DOHH2 (cell line): ENCODE results near the gene CHRM5.

Source experiments
- H3F3A ChIP-seq: fragments of 200-600 bp; sonication (generic), shearing (Covaris generic); 2 replicates; pipeline ENCODE4 v1.6.0; 2016; ENCODE audit warnings: antibody characterized with exemption, mild to moderate bottlenecking; ENCODE audit not compliant: control insufficient read depth, insufficient read depth
- H3K27ac ChIP-seq: fragments of 200-600 bp; sonication (generic); 2 replicates; pipeline ENCODE4 v1.5.1; 2014; ENCODE audit warnings: low read depth, mild to moderate bottlenecking, low read length, moderate library complexity
- H3K27me3 ChIP-seq: fragments of 200-600 bp; sonication (generic); 2 replicates; pipeline ENCODE4 v1.6.1; 2014; ENCODE audit warnings: mild to moderate bottlenecking, low read length, mixed read lengths; ENCODE audit not compliant: control insufficient read depth
- H3K36me3 ChIP-seq: fragments of 200-600 bp; sonication (generic); 2 replicates; pipeline ENCODE4 v1.6.1; 2014; ENCODE audit warnings: mild to moderate bottlenecking, low read length, moderate library complexity, mixed read lengths; ENCODE audit not compliant: control insufficient read depth
- H3K4me1 ChIP-seq: fragments of 200-600 bp; sonication (generic); 2 replicates; pipeline ENCODE4 v1.6.1; 2014; ENCODE audit warnings: mild to moderate bottlenecking, low read length, mixed read lengths; ENCODE audit not compliant: control insufficient read depth
- H3K4me2 ChIP-seq: fragments of 200-600 bp; sonication (generic); 2 replicates; pipeline ENCODE4 v1.6.0; 2014; ENCODE audit warnings: mild to moderate bottlenecking, low read length, moderate library complexity
- H3K4me3 ChIP-seq: fragments of 200-600 bp; sonication (generic); 2 replicates; pipeline ENCODE4 v1.5.1; 2014; ENCODE audit warnings: mild to moderate bottlenecking, low read length, mixed read lengths
- H3K79me2 ChIP-seq: fragments of 200-600 bp; sonication (generic); 2 replicates; pipeline ENCODE4 v1.6.1; 2014; ENCODE audit warnings: mild to moderate bottlenecking, low read length, mixed read lengths; ENCODE audit not compliant: control insufficient read depth
- H3K9me2 ChIP-seq: fragments of 200-600 bp; sonication (generic); replicated peaks from 2 replicates; pipeline ENCODE4 v1.6.1; 2014; ENCODE audit warnings: mild to moderate bottlenecking, low read length, mixed read lengths; ENCODE audit not compliant: control insufficient read depth
- H3K9me3 ChIP-seq: fragments of 200-600 bp; sonication (generic); 2 replicates; pipeline ENCODE4 v1.6.1; 2014; ENCODE audit warnings: antibody characterized with exemption, low read length, mixed read lengths; ENCODE audit not compliant: control insufficient read depth, insufficient read depth
- H4K20me1 ChIP-seq: fragments of 200-600 bp; sonication (generic); 2 replicates; pipeline ENCODE4 v1.6.0; 2014; ENCODE audit warnings: low read depth, mild to moderate bottlenecking, antibody characterized with exemption, low read length, moderate library complexity; ENCODE audit not compliant: control insufficient read depth, insufficient read depth
- EZH2phosphoT487 ChIP-seq: fragments of 200-600 bp; sonication (generic); IDR thresholded peaks from 2 replicates; pipeline ENCODE4 v1.6.1; 2017; ENCODE audit warnings: borderline replicate concordance, mild to moderate bottlenecking, antibody characterized with exemption, low read length, moderate library complexity, mixed read lengths
- TF ChIP-seq, protein P1 (sequence below): fragments of 200-600 bp; sonication (generic); IDR thresholded peaks from one replicate; pipeline ENCODE4 v1.5.1; 2014; ENCODE audit warnings: antibody characterized with exemption, mild to moderate bottlenecking, low read depth, low read length; ENCODE audit not compliant: poor library complexity, severe bottlenecking

The CHRM5 gene

DNA sequence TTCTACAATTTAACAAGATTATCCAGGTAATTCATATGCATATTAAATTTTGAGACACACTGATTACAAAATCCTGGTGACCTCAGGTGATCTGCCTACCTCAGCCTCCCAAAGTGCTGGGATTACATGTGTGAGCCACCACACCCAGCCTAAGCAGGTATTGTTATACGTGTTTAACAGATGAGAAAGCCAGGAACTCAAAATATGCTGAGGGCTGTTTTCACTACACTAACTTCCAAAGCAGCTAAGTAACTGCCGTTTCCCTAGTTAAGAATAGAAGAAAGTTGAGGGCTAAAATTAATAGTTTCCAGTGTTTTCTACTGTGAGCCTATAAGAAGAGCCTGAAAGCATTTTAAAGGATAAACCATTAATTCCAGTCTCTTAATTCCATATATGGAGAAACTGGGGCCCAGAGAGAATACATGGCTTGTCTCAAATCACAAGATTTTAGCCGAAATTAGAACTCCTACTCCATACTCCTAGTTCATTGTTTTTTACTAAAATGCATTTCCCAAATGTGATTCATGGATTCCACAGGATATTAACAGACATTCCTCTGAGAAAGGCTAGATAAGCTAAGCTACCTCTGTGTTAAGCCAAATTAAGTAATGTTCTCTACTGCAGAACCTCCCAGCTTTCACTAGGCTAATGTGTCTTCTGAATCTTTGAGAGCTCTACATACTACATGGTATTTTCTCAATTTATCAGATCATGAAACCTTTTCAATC lies 87.7 kb downstream of the CHRM5 start:
- H3K4me2 ChIP-seq, result no peak overlapping the region
- H3K9me2 ChIP-seq, result no peaks in the 10 kb centered on the region
- H4K20me1 ChIP-seq, result no peaks in the 10 kb centered on the region
- no peaks in the 10 kb centered on the region for H3F3A ChIP-seq
- no peaks in the 10 kb centered on the region for H3K27me3 ChIP-seq
- H3K4me1 ChIP-seq, result no peaks in the 10 kb centered on the region
- H3K9me3 ChIP-seq, result no peaks in the 10 kb centered on the region
- H3K36me3 ChIP-seq, result no peaks in the 10 kb centered on the region
- no peak overlapping the region for H3K27ac ChIP-seq
- H3K79me2 ChIP-seq, result no peaks in the 10 kb centered on the region
- TF ChIP-seq EZH2phosphoT487, result no peak
- TF ChIP-seq, protein P1, sequence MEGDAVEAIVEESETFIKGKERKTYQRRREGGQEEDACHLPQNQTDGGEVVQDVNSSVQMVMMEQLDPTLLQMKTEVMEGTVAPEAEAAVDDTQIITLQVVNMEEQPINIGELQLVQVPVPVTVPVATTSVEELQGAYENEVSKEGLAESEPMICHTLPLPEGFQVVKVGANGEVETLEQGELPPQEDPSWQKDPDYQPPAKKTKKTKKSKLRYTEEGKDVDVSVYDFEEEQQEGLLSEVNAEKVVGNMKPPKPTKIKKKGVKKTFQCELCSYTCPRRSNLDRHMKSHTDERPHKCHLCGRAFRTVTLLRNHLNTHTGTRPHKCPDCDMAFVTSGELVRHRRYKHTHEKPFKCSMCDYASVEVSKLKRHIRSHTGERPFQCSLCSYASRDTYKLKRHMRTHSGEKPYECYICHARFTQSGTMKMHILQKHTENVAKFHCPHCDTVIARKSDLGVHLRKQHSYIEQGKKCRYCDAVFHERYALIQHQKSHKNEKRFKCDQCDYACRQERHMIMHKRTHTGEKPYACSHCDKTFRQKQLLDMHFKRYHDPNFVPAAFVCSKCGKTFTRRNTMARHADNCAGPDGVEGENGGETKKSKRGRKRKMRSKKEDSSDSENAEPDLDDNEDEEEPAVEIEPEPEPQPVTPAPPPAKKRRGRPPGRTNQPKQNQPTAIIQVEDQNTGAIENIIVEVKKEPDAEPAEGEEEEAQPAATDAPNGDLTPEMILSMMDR, result no peak
- H3K4me3 ChIP-seq, result no peak overlapping the region

DNA sequence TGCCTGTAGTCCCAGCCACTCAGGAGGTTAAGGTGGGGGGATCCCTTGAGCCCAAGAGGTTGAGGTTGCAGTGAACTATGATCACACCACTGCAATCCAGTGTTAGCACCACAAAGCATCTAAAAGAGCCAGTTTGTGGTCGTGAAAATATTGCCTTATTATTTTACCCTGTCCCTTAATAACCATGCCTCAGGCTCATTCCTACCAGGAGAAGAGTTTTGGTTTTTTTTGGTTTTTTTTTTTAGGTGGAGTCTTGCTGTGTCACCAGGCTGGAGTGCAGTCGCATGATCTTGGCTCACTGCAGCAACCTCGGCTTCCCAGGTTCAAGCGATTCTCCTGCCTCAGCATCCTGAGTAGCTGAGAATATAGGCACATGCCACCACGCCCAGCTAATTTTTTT lies 88.6 kb downstream of the CHRM5 start:
- Histone ChIP-seq H3K4me1 (no peaks in the 10 kb centered on the region), H3F3A (no peaks in the 10 kb centered on the region), H3K9me3 (no peaks in the 10 kb centered on the region), H3K9me2 (no peaks in the 10 kb centered on the region), H4K20me1 (no peaks in the 10 kb centered on the region), H3K27ac (no peak overlapping the region), H3K27me3 (no peaks in the 10 kb centered on the region), H3K79me2 (no peaks in the 10 kb centered on the region), H3K4me2 (no peak overlapping the region), H3K4me3 (no peak overlapping the region), H3K36me3 (no peaks in the 10 kb centered on the region)
- no peak for TF ChIP-seq EZH2phosphoT487
- TF ChIP-seq, protein P1, result no peak

DNA sequence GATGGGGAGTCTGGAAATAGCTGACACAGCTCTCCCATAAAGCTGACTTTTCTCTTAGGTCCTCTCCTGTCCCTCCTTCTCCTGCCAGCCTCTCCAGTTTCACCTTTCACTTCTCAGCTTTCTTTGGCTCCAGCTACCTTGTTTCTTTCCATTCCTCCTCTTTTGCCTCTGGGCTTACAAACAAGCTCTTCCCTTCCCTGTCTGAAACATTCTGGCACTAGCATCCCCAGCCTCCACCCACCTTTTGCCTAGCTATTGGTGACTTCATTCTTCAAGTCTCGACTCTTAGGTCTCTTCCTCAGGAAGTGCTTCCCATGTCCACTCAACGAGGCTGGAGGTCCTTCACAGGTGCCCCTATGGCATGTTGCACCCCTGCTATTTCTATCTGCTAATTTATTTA lies 91.2 kb downstream of the CHRM5 start:
- Histone ChIP-seq H3K79me2 (no peaks in the 10 kb centered on the region), H3K4me2 (no peak overlapping the region), H3F3A (no peaks in the 10 kb centered on the region), H3K4me1 (no peaks in the 10 kb centered on the region; the same call in 1 of the 2 replicates), H3K36me3 (no peaks in the 10 kb centered on the region), H3K9me2 (no peaks in the 10 kb centered on the region), H3K27ac (no peak overlapping the region), H3K9me3 (no peaks in the 10 kb centered on the region), H3K27me3 (no peaks in the 10 kb centered on the region), H4K20me1 (no peaks in the 10 kb centered on the region), H3K4me3 (no peak overlapping the region)
- TF ChIP-seq EZH2phosphoT487, result no peak
- TF ChIP-seq, protein P1, result no peak
